Activated CD8-positive, alpha-beta memory T cell treated with anti-CD3 and anti-CD28 coated beads for 4 hours (primary cell): ENCODE measurements around the gene GPRASP2.
"Not testable (repeated sequence)": the region's sequence is repeated elsewhere in the genome, so short reads cannot be mapped to it uniquely, and the experiment has no call there.

Experiments used
- DNase-seq, 2 donors: peaks; one replicate each; pipeline ENCODE4 v3.0.0-alpha.2; 2020; ENCODE audit warnings: low read depth in 2 of 2

The GPRASP2 gene

GRCh38 chrX:102712216-102712966 lies at the start of gene GPRASP2:
TSS of gene GPRASP2 (plus strand) at chrX:102712448. CDS start at chrX:102714870, 2,422 bp downstream.
- no peak for DNase-seq

- DNase-seq: not testable (repeated sequence)
These were observed 48.4 kb upstream of the GPRASP2 start for GRCh38 chrX:102663820-102664219.

GRCh38 chrX:102667034-102667433 lies 45.2 kb upstream of the GPRASP2 start:
- DNase-seq: not testable (repeated sequence)

GRCh38 chrX:102669526-102669925 lies 42.7 kb upstream of the GPRASP2 start:
- DNase-seq: no peak

- DNase-seq: no peak
These were observed 39.4 kb upstream of the GPRASP2 start for GRCh38 chrX:102672856-102673255.

- DNase-seq: not testable (repeated sequence)
These were observed 34.8 kb upstream of the GPRASP2 start for GRCh38 chrX:102677479-102677878.

- DNase-seq: no peak
These were observed 27.3 kb upstream of the GPRASP2 start for GRCh38 chrX:102684772-102685520.

GRCh38 chrX:102694749-102695148 lies 17.5 kb upstream of the GPRASP2 start:
- DNase-seq: no peak

GRCh38 chrX:102696306-102696705 lies 15.9 kb upstream of the GPRASP2 start:
- no peak for DNase-seq

GRCh38 chrX:102697494-102697893 lies 14.8 kb upstream of the GPRASP2 start:
- DNase-seq: no peak

GRCh38 chrX:102708900-102709299 lies 3.3 kb upstream of the GPRASP2 start:
- DNase-seq: no peak

GRCh38 chrX:102711872-102712215 lies 404 bp upstream of the GPRASP2 start:
- no peak for DNase-seq

GRCh38 chrX:102712981-102713625 lies 855 bp downstream of the GPRASP2 start:
- no peak for DNase-seq

- no peak for DNase-seq
These were observed 2.7 kb downstream of the GPRASP2 start for GRCh38 chrX:102714994-102715393.

- DNase-seq: no peak
These were observed 3.7 kb downstream of the GPRASP2 start for GRCh38 chrX:102715967-102716366.

GRCh38 chrX:102720237-102721168 lies 8.3 kb downstream of the GPRASP2 start, which contains the start of gene GPRASP3:
TSS of gene GPRASP3 (plus strand) at chrX:102720743. CDS start at chrX:102748996, 28,253 bp downstream.
- peak; percentile 40 to 46 for DNase-seq

- not testable (repeated sequence) for DNase-seq
These were observed 8.9 kb downstream of the GPRASP2 start for GRCh38 chrX:102721169-102721506.

- DNase-seq: no peak
These were observed 11.2 kb downstream of the GPRASP2 start for GRCh38 chrX:102723456-102723855.

GRCh38 chrX:102727761-102728160 lies 15.5 kb downstream of the GPRASP2 start:
- no peak for DNase-seq

GRCh38 chrX:102728646-102729045 lies 16.4 kb downstream of the GPRASP2 start:
- DNase-seq: no peak

GRCh38 chrX:102739657-102740056 lies 27.4 kb downstream of the GPRASP2 start:
- DNase-seq: no peak

GRCh38 chrX:102744307-102744706 lies 32.1 kb downstream of the GPRASP2 start:
- no peak for DNase-seq
